SH-SY5Y (cell line): ENCODE measurements around the gene SPATA17.

Experiments
- GATA2 ChIP-seq: IDR thresholded peaks from 2 replicates; pipeline ENCODE4 v1.6.1; 2011; ENCODE audit warnings: mild to moderate bottlenecking, low read depth, low read length
- GATA3 ChIP-seq: IDR thresholded peaks from 2 replicates; pipeline ENCODE4 v1.6.1; 2011; ENCODE audit warnings: low read depth, mild to moderate bottlenecking, low read length, moderate library complexity

DNA sequence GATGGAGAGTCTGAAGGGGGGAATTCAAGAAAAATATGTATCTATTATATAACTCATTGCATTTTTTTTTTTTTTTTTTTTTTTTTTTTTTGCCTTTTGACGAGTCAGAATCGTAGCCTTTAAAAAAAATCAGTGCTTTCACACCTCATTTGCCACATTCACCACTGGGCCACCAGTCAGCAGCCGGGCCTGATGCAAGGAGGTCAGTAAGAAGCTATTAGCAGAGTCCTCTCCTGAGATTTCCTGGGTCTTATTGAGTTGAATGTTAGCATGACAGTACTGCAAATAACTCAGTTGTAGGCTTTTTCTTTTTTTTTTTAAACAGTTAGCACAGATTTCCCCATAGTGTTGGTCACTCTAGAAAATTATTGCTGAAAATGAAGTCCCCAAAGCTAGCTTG, 139.8 kb downstream of the SPATA17 start:
- no peak for TF ChIP-seq GATA2
- no peak for TF ChIP-seq GATA3
